IPS-18c (cell line): Measurements from ENCODE around the gene ADAM12.

Source experiments
- H3K4me3 ChIP-seq: 2 replicates; pipeline ENCODE4 v1.7.0; 2013; ENCODE audit warnings: low read depth, mild to moderate bottlenecking, low read length, moderate library complexity; ENCODE audit not compliant: insufficient read depth
- H3K9me3 ChIP-seq: one replicate; pipeline ENCODE4 v1.6.1; 2013; ENCODE audit warnings: mild to moderate bottlenecking, low read length, moderate library complexity; ENCODE audit not compliant: control insufficient read depth, insufficient read depth

Gene ADAM12

GRCh38 chr10:126137562-126138221 lies 250.6 kb downstream of the ADAM12 start:
- H3K9me3 ChIP-seq = no peaks in the 10 kb centered on the region

DNA sequence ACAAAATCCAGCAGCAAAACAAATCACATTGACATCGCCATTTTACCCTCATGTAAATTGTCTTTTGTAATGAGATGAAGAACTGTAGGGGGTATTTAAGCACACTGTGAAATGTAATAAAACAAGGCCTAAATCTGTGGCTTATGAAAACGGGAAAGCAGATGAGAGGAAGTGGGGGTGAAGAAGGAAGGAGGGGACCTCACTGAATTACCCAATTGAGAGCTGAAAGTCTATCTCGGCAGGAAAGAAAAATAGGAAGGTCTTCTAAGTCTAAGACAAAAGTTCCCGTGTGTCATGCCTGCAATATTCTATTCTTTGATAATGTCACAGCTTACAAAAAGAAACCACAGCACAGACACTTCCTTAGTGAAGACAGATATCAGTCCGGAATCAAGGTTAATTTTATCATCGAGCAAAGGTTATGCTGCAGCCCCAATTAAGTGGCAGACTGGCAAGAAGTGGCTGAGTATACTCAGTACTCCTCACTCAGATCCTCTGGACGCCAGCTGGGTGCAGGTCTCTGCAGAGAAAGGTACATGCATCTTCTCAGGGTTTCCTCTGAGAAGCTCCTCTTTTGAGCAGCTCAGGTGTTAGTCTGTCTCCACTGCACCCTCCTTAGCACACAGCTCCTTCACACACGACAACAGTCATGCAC lies 252.2 kb downstream of the ADAM12 start:
- H3K9me3 ChIP-seq = no peaks in the 10 kb centered on the region

More at GRCh38 chr10:126137562-126138221, 250.6 kb downstream of the ADAM12 start:
- no peak overlapping the region for H3K4me3 ChIP-seq

GRCh38 chr10:126135177-126135576 lies 253.1 kb downstream of the ADAM12 start:
- no peaks in the 10 kb centered on the region for H3K9me3 ChIP-seq
- no peak overlapping the region for H3K4me3 ChIP-seq

More for the DNA sequence above, 252.2 kb downstream of the ADAM12 start:
- H3K4me3 ChIP-seq = no peak overlapping the region

DNA sequence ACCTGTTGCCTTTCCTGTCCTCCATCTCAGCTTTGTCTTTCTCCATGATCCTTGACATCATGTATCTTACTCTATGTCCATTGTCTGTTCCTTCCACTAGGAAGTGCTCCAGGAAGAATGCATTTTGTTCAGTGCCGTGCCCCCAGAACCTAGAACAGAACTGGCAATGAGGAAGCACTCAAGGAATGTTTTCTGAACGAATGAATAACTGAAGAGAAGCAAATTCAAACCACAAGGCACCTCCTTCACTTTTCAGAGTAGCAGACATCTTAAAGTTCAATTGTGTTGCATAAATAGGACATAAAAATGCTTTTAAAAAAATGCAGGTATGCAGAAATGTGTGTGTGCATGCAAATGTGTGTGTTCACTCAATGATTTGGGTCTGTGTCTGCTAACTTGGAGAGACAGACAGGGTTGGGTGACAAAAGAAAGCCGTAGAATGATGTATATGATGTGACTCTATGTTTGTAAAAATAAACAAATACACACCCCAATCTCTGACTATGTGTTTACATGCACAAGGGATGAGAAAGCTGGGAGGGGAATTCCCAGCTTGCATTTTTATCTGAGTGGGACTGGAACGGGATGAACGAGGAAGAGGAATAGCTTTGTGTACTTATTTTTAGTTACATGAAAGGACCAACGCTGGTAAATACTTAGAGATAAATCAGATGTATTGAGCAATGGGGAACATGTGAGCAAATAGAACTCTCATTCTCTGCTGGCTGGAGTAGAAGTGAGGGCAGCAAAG lies 254.2 kb downstream of the ADAM12 start:
- no peak overlapping the region for H3K4me3 ChIP-seq
- H3K9me3 ChIP-seq = no peaks in the 10 kb centered on the region

GRCh38 chr10:126133082-126133620 lies 255.1 kb downstream of the ADAM12 start:
- no peaks in the 10 kb centered on the region for H3K9me3 ChIP-seq
- H3K4me3 ChIP-seq = no peak overlapping the region

- no peaks in the 10 kb centered on the region for H3K9me3 ChIP-seq
- H3K4me3 ChIP-seq = no peak overlapping the region
Measured at GRCh38 chr10:126131341-126131740, 256.9 kb downstream of the ADAM12 start.

GRCh38 chr10:126130271-126130710 lies 258.0 kb downstream of the ADAM12 start:
- H3K4me3 ChIP-seq = no peak overlapping the region

GRCh38 chr10:126129026-126129425 lies 259.3 kb downstream of the ADAM12 start:
- H3K4me3 ChIP-seq = no peak overlapping the region
- H3K9me3 ChIP-seq = no peaks in the 10 kb centered on the region

More at GRCh38 chr10:126130271-126130710, 258.0 kb downstream of the ADAM12 start:
- no peaks in the 10 kb centered on the region for H3K9me3 ChIP-seq

GRCh38 chr10:126128581-126128980 lies 259.7 kb downstream of the ADAM12 start:
- no peak overlapping the region for H3K4me3 ChIP-seq
- no peaks in the 10 kb centered on the region for H3K9me3 ChIP-seq

DNA sequence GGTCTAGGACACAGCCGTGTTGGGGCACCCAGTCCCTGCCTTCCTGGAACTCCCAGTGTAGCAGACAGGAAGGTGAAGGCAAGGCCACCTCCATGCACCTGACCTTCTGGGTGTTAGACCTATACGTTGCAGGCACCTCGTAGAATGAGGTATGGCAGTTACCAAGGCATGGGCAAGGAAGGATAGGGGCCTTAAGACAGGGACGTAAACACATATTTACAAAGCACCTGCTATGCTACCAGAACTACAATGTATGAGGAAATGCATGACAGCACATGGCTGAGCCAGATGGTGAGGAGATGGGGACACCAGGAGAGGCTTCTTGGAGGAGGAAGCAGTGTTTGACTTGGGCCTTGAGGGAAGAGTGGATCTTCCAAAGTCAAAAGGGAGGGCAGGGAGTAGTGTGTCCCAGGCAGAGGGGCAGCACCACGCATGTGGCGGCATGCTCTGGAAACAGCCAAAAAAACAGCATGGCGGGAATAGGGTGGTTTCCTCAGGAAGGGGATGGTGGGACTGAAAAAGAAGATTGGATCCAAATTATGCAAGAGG lies 260.7 kb downstream of the ADAM12 start:
- Histone ChIP-seq H3K4me3 (no peak overlapping the region), H3K9me3 (no peaks in the 10 kb centered on the region)

- H3K4me3 ChIP-seq = no peak overlapping the region
Measured at GRCh38 chr10:126126866-126127265, 261.4 kb downstream of the ADAM12 start.

DNA sequence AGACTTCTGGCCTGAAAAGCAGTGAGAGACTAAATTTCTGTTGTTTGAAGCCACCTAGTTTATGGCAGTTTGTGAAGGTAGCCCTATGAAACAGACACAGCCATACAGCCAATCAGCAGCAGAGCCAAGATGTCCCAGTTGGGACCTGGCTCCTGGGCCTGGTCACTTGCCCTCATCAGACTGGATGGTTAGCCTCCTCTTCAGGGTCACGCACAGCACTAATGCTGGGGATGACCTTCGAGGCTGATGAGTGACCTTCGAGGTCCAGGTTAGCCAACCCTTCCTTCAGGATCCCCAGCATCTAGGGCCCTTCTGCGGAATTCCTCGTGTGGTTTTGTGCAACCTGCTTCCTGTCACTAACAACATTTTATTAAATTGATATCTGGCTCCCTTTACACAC lies 262.3 kb downstream of the ADAM12 start:
- H3K4me3 ChIP-seq = no peak overlapping the region
- H3K9me3 ChIP-seq = no peaks in the 10 kb centered on the region

More at GRCh38 chr10:126126866-126127265, 261.4 kb downstream of the ADAM12 start:
- no peaks in the 10 kb centered on the region for H3K9me3 ChIP-seq

GRCh38 chr10:126124668-126125349 lies 263.5 kb downstream of the ADAM12 start:
- Histone ChIP-seq H3K9me3 (no peaks in the 10 kb centered on the region), H3K4me3 (no peak overlapping the region)

DNA sequence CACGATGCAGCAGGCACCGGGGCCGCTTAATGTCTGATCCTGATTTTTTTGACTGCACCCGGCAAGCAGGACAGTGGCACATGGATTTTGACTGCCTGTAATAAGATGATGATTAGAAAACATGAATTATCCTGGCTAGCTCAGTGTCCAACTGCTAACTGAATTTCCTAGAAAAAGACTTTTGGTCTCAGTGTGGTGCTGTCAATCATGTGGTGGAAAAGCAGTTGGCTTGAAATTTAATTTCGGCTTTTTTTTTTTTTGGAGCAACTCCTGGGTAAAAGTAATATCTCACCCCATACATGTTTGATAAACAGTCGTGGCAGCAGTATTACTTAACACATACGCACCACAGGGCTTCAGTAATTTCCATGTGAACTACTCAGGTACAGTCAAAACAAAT lies 264.2 kb downstream of the ADAM12 start:
- H3K9me3 ChIP-seq = no peaks in the 10 kb centered on the region

GRCh38 chr10:126123466-126123865 lies 264.8 kb downstream of the ADAM12 start:
- no peaks in the 10 kb centered on the region for H3K9me3 ChIP-seq
- no peak overlapping the region for H3K4me3 ChIP-seq

More for the DNA sequence above, 264.2 kb downstream of the ADAM12 start:
- H3K4me3 ChIP-seq = no peak overlapping the region

GRCh38 chr10:126122881-126123280 lies 265.4 kb downstream of the ADAM12 start:
- Histone ChIP-seq H3K9me3 (no peaks in the 10 kb centered on the region), H3K4me3 (no peak overlapping the region)

- H3K4me3 ChIP-seq = no peak overlapping the region
- no peaks in the 10 kb centered on the region for H3K9me3 ChIP-seq
Measured at GRCh38 chr10:126119599-126119998, 268.7 kb downstream of the ADAM12 start.
